K562 (cell line): Measurements from ENCODE around the gene PDZK1IP1. TPM values are rescaled to one million over a fixed set of nuclear protein-coding genes. Genes with fewer than 3 reads are reported as not detected.
A peak's percentile ranks its signal among the peaks of the same experiment; 100 is the strongest.

ENCODE experiments used
- ARID1B ChIP-seq: fragments of 450-650 bp; IDR thresholded peaks from 2 replicates; pipeline ENCODE4 v1.6.1; 2016; ENCODE audit warnings: antibody characterized with exemption, mild to moderate bottlenecking, inconsistent platforms
- GABPB1 ChIP-seq: sonication (generic); formaldehyde crosslinking; IDR thresholded peaks from 2 replicates; pipeline ENCODE4 v1.8.0; 2022; ENCODE audit warnings: mild to moderate bottlenecking, missing genetic modification reagents
- JUN ChIP-seq, 2 experiments: sonication (generic) in 1 of 2; formaldehyde crosslinking in 1 of 2; IDR thresholded peaks; 2 replicates each; pipeline versions ENCODE4 v1.6.1 to v1.8.0; 2012 to 2022; ENCODE audit warnings: borderline replicate concordance in 2 of 2, mild to moderate bottlenecking in 2 of 2, improper control_type of control experiment in 1 of 2, low read depth in 1 of 2, low read length in 1 of 2, missing genetic modification reagents in 1 of 2
- LCOR ChIP-seq: sonication (generic); formaldehyde crosslinking; IDR thresholded peaks from 2 replicates; pipeline ENCODE4 v1.8.0; 2022; ENCODE audit warnings: mild to moderate bottlenecking, missing genetic modification reagents
- MTF1 ChIP-seq: fragments of 250-450 bp; sonication (Bioruptor Pico); IDR thresholded peaks from 2 replicates; pipeline ENCODE4 v1.9.0; 2021; ENCODE audit warnings: moderate library complexity, mild to moderate bottlenecking, inconsistent platforms, borderline replicate concordance
- MYBL2 ChIP-seq, 2 experiments: fragments of 450-650 bp in 1 of 2; sonication (generic) in 1 of 2; formaldehyde crosslinking in 1 of 2; IDR thresholded peaks; 2 replicates each; pipeline versions ENCODE4 v1.6.1 to v1.8.1; 2017 to 2022; ENCODE audit warnings: borderline replicate concordance in 1 of 2, inconsistent platforms in 1 of 2, low read depth in 1 of 2, mild to moderate bottlenecking in 1 of 2, missing genetic modification reagents in 1 of 2, moderate library complexity in 1 of 2
- NCOA6 ChIP-seq: fragments of 450-650 bp; IDR thresholded peaks from 2 replicates; pipeline ENCODE4 v1.6.1; 2017; ENCODE audit warnings: mild to moderate bottlenecking
- OTX1 ChIP-seq: fragments of 450-650 bp; formaldehyde crosslinking; IDR thresholded peaks from 2 replicates; pipeline ENCODE4 v1.4.0; 2022; ENCODE audit warnings: mild to moderate bottlenecking
- SP2 ChIP-seq: IDR thresholded peaks from 2 replicates; pipeline ENCODE4 v1.6.1; 2011; ENCODE audit warnings: mild to moderate bottlenecking, low read depth, low read length, moderate library complexity; ENCODE audit not compliant: poor library complexity, severe bottlenecking; ENCODE audit errors: extremely low read depth
- TBL1XR1 ChIP-seq, 2 experiments: IDR thresholded peaks; 2 replicates each; pipeline ENCODE4 v1.6.1; 2012; ENCODE audit warnings: improper control_type of control experiment in 2 of 2, low read length in 2 of 2, mild to moderate bottlenecking in 1 of 2
- TGIF2 ChIP-seq: sonication (generic); formaldehyde crosslinking; IDR thresholded peaks from 2 replicates; pipeline ENCODE4 v1.8.1; 2022; ENCODE audit warnings: mild to moderate bottlenecking, missing genetic modification reagents, moderate library complexity
- polyA plus RNA-seq, 8 experiments: library from polyadenylated mRNA; depleted of rRNA in 4 of 8; stranded (reverse) in 5 of 8; unstranded in 3 of 8; fragments of >200 nt; fragmentation: Nextera tagmentation in 2 of 8; fragmentation: Illumina TruSeq in 1 of 8; extraction: Ambion mirVana in 2 of 8; extraction: Trizol in 1 of 8; gene quantifications; 2 replicates each; pipeline versions ENCODE4 v1.2.1 to v1.2.3, GENCODE V29; 2011 to 2014; ENCODE audit warnings: inconsistent platforms in 1 of 8, missing spikeins in 1 of 8
- total RNA-seq, 7 experiments: library from RNA; depleted of rRNA in 6 of 7; stranded (reverse); fragments of >200 nt in 6 of 7; fragmentation: Illumina TruSeq in 2 of 7; extraction: Trizol in 2 of 7; gene quantifications; 2 replicates each; pipeline versions ENCODE4 v1.2.1 to v1.2.3, GENCODE V29; 2011 to 2021; ENCODE audit warnings: low replicate concordance in 1 of 7
- TF ChIP-seq, protein P1 (sequence below), 2 experiments: fragments of 200-800 bp in 1 of 2; sonication (Bioruptor generic) in 1 of 2; sonication (generic) in 1 of 2; formaldehyde crosslinking in 1 of 2; IDR thresholded peaks in 1 of 2; conservative IDR thresholded peaks in 1 of 2; 2 replicates each; pipeline versions ENCODE4 v1.5.0 to v1.6.1; 2016 to 2020; ENCODE audit warnings: missing compliant biosample characterization in 1 of 2, missing genetic modification characterization in 1 of 2, missing genetic modification reagents in 1 of 2
- TF ChIP-seq, protein P2 (sequence below): fragments of 250-450 bp; sonication (Bioruptor Pico); IDR thresholded peaks from 2 replicates; pipeline ENCODE4 v1.4.0; 2020; ENCODE audit warnings: mild to moderate bottlenecking, moderate library complexity
- TF ChIP-seq, protein P3 (sequence below): fragments of 450-650 bp; IDR thresholded peaks from 2 replicates; pipeline ENCODE4 v1.6.1; 2017; ENCODE audit warnings: mild to moderate bottlenecking, moderate library complexity

PDZK1IP1 gene
- total and polyA plus RNA-seq, 9 of the 15 experiments (the other 6 are each of a cell fraction or from before 2014, with no cell fraction given), result 0.17 to 0.68 (median 0.53) TPM; not detected in 2

DNA sequence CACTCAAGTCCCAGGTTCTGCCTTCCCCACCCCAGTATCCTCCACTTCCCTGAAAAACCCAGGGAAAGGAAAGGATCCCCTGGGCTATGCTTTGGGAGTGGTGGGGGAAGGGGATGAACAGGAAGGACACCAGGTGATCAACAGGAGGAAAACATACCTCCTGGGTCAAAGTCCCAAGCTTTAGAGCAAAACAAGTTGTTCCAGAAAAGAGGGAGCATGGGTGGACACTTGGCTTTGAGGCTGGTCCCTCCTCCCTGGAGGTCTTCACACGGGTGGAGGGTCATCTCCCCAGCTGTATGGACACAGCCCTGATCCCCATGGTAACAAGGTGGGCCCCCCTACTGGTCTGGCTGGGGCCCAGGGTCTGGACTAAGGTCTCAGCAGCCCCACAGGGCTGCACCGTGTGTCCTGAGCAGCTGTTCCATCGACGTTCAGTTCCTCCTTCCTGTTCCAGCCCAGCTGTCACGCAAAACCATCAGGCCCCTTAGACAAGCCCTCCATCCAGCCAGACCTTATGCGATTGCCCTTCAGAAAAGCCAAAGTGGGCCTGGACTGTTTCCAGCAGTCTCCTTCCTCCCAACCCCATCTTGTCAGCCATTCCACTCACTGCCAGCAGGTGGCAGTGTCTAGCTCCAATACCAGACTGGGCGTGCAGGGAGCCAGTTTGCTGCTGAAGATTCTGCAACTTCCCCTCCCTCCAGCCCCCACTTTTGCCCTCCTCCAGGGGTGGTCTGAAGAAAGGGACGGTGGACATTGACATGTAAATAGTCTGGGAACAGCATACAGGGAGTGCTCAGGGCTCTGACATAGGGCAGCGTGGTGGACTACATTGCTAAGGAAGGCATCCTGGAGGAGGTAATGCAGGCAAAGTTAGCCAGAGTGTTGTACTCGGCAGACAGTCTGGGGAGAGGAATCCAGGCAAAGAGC lies 2.9 kb upstream of the PDZK1IP1 start (continued):
- TF ChIP-seq, protein P1, sequence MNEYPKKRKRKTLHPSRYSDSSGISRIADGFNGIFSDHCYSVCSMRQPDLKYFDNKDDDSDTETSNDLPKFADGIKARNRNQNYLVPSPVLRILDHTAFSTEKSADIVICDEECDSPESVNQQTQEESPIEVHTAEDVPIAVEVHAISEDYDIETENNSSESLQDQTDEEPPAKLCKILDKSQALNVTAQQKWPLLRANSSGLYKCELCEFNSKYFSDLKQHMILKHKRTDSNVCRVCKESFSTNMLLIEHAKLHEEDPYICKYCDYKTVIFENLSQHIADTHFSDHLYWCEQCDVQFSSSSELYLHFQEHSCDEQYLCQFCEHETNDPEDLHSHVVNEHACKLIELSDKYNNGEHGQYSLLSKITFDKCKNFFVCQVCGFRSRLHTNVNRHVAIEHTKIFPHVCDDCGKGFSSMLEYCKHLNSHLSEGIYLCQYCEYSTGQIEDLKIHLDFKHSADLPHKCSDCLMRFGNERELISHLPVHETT (CRISPR knock-in tag; conservative IDR thresholded peaks at IDR 0.05 in 1 of 2, IDR thresholded peaks at IDR 0.05 in 1 of 2), result no peak
- TF ChIP-seq, protein P2, sequence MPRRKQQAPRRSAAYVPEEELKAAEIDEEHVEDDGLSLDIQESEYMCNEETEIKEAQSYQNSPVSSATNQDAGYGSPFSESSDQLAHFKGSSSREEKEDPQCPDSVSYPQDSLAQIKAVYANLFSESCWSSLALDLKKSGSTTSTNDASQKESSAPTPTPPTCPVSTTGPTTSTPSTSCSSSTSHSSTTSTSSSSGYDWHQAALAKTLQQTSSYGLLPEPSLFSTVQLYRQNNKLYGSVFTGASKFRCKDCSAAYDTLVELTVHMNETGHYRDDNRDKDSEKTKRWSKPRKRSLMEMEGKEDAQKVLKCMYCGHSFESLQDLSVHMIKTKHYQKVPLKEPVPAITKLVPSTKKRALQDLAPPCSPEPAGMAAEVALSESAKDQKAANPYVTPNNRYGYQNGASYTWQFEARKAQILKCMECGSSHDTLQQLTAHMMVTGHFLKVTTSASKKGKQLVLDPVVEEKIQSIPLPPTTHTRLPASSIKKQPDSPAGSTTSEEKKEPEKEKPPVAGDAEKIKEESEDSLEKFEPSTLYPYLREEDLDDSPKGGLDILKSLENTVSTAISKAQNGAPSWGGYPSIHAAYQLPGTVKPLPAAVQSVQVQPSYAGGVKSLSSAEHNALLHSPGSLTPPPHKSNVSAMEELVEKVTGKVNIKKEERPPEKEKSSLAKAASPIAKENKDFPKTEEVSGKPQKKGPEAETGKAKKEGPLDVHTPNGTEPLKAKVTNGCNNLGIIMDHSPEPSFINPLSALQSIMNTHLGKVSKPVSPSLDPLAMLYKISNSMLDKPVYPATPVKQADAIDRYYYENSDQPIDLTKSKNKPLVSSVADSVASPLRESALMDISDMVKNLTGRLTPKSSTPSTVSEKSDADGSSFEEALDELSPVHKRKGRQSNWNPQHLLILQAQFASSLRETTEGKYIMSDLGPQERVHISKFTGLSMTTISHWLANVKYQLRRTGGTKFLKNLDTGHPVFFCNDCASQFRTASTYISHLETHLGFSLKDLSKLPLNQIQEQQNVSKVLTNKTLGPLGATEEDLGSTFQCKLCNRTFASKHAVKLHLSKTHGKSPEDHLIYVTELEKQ (CRISPR knock-in tag), result no peak
- TF ChIP-seq LCOR (peak; percentile 68; the same call in 1 of the 2 replicates), GABPB1 (CRISPR knock-in tag) (no peak; the same call in 1 of the 2 replicates), TBL1XR1 (IDR thresholded peaks at IDR 0.05; ENCODE audit: low read length in 2 of 2) (peak in 1 of 2 experiments; percentile 83; a peak in 2 of 4 replicates), JUN (IDR thresholded peaks at IDR 0.05; ENCODE audit: borderline replicate concordance, low read depth, low read length) (peak; percentile 49; the same call in 1 of the 2 replicates), JUN (CRISPR knock-in tag; IDR thresholded peaks at IDR 0.05; ENCODE audit: borderline replicate concordance) (no peak), OTX1 (CRISPR knock-in tag) (peak; percentile 55; the same call in 1 of the 2 replicates), MYBL2 (IDR thresholded peaks at IDR 0.05; ENCODE audit: low read depth) (no peak), MYBL2 (CRISPR knock-in tag; IDR thresholded peaks at IDR 0.05; ENCODE audit: borderline replicate concordance) (no peak), MTF1 (CRISPR knock-in tag) (no peak), TGIF2 (CRISPR knock-in tag) (no peak), ARID1B (peak; percentile 47), SP2 (no peak), NCOA6 (no peak)
- TF ChIP-seq, protein P3, sequence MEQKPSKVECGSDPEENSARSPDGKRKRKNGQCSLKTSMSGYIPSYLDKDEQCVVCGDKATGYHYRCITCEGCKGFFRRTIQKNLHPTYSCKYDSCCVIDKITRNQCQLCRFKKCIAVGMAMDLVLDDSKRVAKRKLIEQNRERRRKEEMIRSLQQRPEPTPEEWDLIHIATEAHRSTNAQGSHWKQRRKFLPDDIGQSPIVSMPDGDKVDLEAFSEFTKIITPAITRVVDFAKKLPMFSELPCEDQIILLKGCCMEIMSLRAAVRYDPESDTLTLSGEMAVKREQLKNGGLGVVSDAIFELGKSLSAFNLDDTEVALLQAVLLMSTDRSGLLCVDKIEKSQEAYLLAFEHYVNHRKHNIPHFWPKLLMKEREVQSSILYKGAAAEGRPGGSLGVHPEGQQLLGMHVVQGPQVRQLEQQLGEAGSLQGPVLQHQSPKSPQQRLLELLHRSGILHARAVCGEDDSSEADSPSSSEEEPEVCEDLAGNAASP, result no peak
